DOHH2 (cell line): Measurements from ENCODE around the gene RMND5A.

Experiments used
- H3F3A ChIP-seq: fragments of 200-600 bp; sonication (generic), shearing (Covaris generic); 2 replicates; pipeline ENCODE4 v1.6.0; 2016; ENCODE audit warnings: antibody characterized with exemption, mild to moderate bottlenecking; ENCODE audit not compliant: control insufficient read depth, insufficient read depth
- H3K27ac ChIP-seq: fragments of 200-600 bp; sonication (generic); 2 replicates; pipeline ENCODE4 v1.5.1; 2014; ENCODE audit warnings: low read depth, mild to moderate bottlenecking, low read length, moderate library complexity
- H3K27me3 ChIP-seq: fragments of 200-600 bp; sonication (generic); 2 replicates; pipeline ENCODE4 v1.6.1; 2014; ENCODE audit warnings: mild to moderate bottlenecking, low read length, mixed read lengths; ENCODE audit not compliant: control insufficient read depth
- H3K36me3 ChIP-seq: fragments of 200-600 bp; sonication (generic); 2 replicates; pipeline ENCODE4 v1.6.1; 2014; ENCODE audit warnings: mild to moderate bottlenecking, low read length, moderate library complexity, mixed read lengths; ENCODE audit not compliant: control insufficient read depth
- H3K4me1 ChIP-seq: fragments of 200-600 bp; sonication (generic); 2 replicates; pipeline ENCODE4 v1.6.1; 2014; ENCODE audit warnings: mild to moderate bottlenecking, low read length, mixed read lengths; ENCODE audit not compliant: control insufficient read depth
- H3K4me2 ChIP-seq: fragments of 200-600 bp; sonication (generic); 2 replicates; pipeline ENCODE4 v1.6.0; 2014; ENCODE audit warnings: mild to moderate bottlenecking, low read length, moderate library complexity
- H3K4me3 ChIP-seq: fragments of 200-600 bp; sonication (generic); 2 replicates; pipeline ENCODE4 v1.5.1; 2014; ENCODE audit warnings: mild to moderate bottlenecking, low read length, mixed read lengths
- H3K79me2 ChIP-seq: fragments of 200-600 bp; sonication (generic); 2 replicates; pipeline ENCODE4 v1.6.1; 2014; ENCODE audit warnings: mild to moderate bottlenecking, low read length, mixed read lengths; ENCODE audit not compliant: control insufficient read depth
- H3K9me2 ChIP-seq: fragments of 200-600 bp; sonication (generic); replicated peaks from 2 replicates; pipeline ENCODE4 v1.6.1; 2014; ENCODE audit warnings: mild to moderate bottlenecking, low read length, mixed read lengths; ENCODE audit not compliant: control insufficient read depth
- H3K9me3 ChIP-seq: fragments of 200-600 bp; sonication (generic); 2 replicates; pipeline ENCODE4 v1.6.1; 2014; ENCODE audit warnings: antibody characterized with exemption, low read length, mixed read lengths; ENCODE audit not compliant: control insufficient read depth, insufficient read depth
- H4K20me1 ChIP-seq: fragments of 200-600 bp; sonication (generic); 2 replicates; pipeline ENCODE4 v1.6.0; 2014; ENCODE audit warnings: low read depth, mild to moderate bottlenecking, antibody characterized with exemption, low read length, moderate library complexity; ENCODE audit not compliant: control insufficient read depth, insufficient read depth
- EZH2phosphoT487 ChIP-seq: fragments of 200-600 bp; sonication (generic); IDR thresholded peaks from 2 replicates; pipeline ENCODE4 v1.6.1; 2017; ENCODE audit warnings: borderline replicate concordance, mild to moderate bottlenecking, antibody characterized with exemption, low read length, moderate library complexity, mixed read lengths
- TF ChIP-seq, protein P1 (sequence below): fragments of 200-600 bp; sonication (generic); IDR thresholded peaks from one replicate; pipeline ENCODE4 v1.5.1; 2014; ENCODE audit warnings: antibody characterized with exemption, mild to moderate bottlenecking, low read depth, low read length; ENCODE audit not compliant: poor library complexity, severe bottlenecking

RMND5A gene

DNA sequence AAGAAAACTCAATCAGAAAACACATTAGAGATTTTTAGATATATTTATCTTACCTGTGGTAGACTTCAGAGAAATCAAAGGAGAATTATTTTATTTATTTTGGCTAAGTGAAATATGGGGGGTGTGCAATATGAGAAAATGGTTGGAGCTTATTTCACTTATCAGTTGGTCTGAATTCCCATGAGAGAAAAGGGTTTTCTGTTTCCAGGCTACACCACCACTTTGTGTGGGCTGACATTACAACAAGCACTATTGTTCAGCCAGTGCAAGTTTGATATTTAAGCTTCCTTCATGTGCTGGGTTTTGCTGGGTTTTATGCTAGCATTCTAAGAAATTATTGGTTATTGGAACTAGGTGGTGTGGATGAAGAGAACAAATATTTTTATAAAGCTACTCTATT, 33.5 kb downstream of the RMND5A start:
- H3K4me3 ChIP-seq, result no peak overlapping the region
- no peaks in the 10 kb centered on the region for H4K20me1 ChIP-seq
- peaks cover 55% of the 10 kb centered on the region for H3K79me2 ChIP-seq
- no peak overlapping the region for H3K27ac ChIP-seq
- H3K4me1 ChIP-seq, result no peaks in the 10 kb centered on the region
- H3K9me2 ChIP-seq, result no peaks in the 10 kb centered on the region
- H3K4me2 ChIP-seq, result no peak overlapping the region
- H3K9me3 ChIP-seq, result peaks cover 4% of the 10 kb centered on the region; the same call in 1 of the 2 replicates
- H3K27me3 ChIP-seq, result no peaks in the 10 kb centered on the region
- no peak for TF ChIP-seq EZH2phosphoT487
- TF ChIP-seq, protein P1, sequence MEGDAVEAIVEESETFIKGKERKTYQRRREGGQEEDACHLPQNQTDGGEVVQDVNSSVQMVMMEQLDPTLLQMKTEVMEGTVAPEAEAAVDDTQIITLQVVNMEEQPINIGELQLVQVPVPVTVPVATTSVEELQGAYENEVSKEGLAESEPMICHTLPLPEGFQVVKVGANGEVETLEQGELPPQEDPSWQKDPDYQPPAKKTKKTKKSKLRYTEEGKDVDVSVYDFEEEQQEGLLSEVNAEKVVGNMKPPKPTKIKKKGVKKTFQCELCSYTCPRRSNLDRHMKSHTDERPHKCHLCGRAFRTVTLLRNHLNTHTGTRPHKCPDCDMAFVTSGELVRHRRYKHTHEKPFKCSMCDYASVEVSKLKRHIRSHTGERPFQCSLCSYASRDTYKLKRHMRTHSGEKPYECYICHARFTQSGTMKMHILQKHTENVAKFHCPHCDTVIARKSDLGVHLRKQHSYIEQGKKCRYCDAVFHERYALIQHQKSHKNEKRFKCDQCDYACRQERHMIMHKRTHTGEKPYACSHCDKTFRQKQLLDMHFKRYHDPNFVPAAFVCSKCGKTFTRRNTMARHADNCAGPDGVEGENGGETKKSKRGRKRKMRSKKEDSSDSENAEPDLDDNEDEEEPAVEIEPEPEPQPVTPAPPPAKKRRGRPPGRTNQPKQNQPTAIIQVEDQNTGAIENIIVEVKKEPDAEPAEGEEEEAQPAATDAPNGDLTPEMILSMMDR, result no peak
- peaks cover 81% of the 10 kb centered on the region for H3K36me3 ChIP-seq
- no peaks in the 10 kb centered on the region; the same call in 1 of the 2 replicates for H3F3A ChIP-seq

DNA sequence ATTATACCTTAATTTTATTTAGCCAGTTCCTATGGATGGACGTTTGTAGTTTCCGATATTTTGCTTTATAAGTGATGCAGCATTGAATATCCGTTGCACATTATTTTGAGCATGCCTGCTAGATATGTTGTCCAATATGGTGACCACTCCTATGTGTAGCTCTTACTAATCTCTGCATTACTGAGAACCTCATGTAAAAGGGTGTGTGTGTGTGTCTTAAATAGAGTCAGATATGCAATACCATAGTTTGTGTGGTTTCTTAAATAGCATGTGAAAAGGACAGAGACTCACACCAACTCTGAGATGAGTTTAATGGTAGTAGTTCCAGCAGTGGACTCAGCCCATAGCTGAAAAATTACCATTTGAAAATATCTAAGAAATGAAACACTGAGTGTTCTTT, 38.3 kb downstream of the RMND5A start:
- no peaks in the 10 kb centered on the region for H3K9me2 ChIP-seq
- H3K9me3 ChIP-seq, result no peaks in the 10 kb centered on the region
- no peaks in the 10 kb centered on the region for H4K20me1 ChIP-seq
- H3K79me2 ChIP-seq, result peaks cover 46% of the 10 kb centered on the region
- TF ChIP-seq, protein P1, result no peak
- no peak for TF ChIP-seq EZH2phosphoT487
- H3K4me3 ChIP-seq, result no peak overlapping the region
- H3K36me3 ChIP-seq, result peaks cover 53% of the 10 kb centered on the region
- no peak overlapping the region for H3K27ac ChIP-seq
- no peaks in the 10 kb centered on the region for H3K27me3 ChIP-seq
- H3K4me1 ChIP-seq, result no peaks in the 10 kb centered on the region
- H3K4me2 ChIP-seq, result no peak overlapping the region
- H3F3A ChIP-seq, result no peaks in the 10 kb centered on the region; the same call in 1 of the 2 replicates

DNA sequence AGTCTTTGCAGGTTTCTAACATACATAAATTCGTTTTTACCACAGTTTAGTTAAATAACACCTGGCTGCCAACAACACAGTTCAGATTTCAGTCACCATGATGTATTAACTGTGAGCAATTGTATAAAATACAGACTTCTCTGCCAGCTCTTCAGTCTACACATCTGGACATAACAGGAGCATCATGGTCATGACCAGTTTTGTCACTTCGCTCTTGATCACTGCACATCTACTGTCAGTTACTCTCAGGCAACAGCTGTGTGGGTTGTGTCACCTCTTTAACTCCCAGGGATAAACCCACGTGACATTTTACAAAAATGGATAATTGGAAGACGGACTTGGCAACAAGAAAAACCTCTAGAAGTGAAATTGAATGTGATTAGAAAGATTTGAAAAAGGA, 40.3 kb downstream of the RMND5A start:
- Histone ChIP-seq H3K4me1 (no peaks in the 10 kb centered on the region), H3K79me2 (peaks cover 56% of the 10 kb centered on the region), H3K9me2 (no peaks in the 10 kb centered on the region), H3F3A (peaks cover 10% of the 10 kb centered on the region), H4K20me1 (peaks cover 4% of the 10 kb centered on the region; the same call in 1 of the 2 replicates), H3K27ac (no peak overlapping the region), H3K27me3 (no peaks in the 10 kb centered on the region), H3K4me3 (no peak overlapping the region), H3K4me2 (no peak overlapping the region), H3K9me3 (no peaks in the 10 kb centered on the region), H3K36me3 (peaks cover 46% of the 10 kb centered on the region)
- TF ChIP-seq, protein P1, result no peak
- no peak for TF ChIP-seq EZH2phosphoT487
